Measurements from ENCODE around the gene NANS.
"Not testable (repeated sequence)": the region's sequence is repeated elsewhere in the genome, so short reads cannot be mapped to it uniquely, and the experiment has no call there.

NANS gene, protein sequence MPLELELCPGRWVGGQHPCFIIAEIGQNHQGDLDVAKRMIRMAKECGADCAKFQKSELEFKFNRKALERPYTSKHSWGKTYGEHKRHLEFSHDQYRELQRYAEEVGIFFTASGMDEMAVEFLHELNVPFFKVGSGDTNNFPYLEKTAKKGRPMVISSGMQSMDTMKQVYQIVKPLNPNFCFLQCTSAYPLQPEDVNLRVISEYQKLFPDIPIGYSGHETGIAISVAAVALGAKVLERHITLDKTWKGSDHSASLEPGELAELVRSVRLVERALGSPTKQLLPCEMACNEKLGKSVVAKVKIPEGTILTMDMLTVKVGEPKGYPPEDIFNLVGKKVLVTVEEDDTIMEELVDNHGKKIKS

DNA sequence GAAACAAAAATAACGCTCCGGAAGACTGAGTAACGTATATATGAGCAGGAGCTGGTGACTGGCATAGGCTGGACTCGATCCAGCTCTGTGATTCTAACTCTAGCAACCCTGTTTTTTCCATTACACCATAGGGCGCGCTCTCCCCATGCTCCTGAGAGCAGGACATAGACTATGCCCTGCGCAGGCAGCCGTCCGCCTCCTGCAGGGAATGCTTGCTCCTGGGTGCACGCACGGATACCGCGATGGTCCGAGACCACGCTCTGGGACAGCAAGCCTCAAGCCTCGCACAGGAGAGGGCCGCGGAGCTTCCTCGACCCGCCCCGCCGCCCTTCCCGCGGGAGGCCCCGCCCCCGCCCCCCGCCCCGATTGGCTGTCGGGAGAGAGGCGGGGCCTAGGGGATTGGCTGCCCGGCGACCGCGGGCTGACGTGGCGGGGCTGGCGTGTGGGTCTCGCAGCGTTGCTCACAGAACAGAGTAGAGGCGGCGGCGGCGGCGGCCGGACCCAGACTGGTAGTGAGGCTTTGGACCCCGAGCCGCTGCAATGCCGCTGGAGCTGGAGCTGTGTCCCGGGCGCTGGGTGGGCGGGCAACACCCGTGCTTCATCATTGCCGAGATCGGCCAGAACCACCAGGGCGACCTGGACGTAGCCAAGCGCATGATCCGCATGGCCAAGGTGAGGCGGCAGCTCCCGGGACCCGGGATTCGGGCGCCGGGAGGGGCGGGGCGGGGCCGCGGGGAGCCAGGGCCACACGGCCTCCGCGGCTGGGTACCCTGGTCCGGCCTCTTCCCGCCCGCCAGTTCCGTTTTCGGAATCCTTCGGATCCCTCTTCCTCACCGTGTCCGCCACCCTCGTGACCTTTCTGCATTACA, at the start of gene NANS:
TSS of gene NANS (plus strand) at position 464 of the 869 bp plus-strand sequence. CDS start at position 541, 77 bp downstream.
- peak; percentile 70 for DNase-seq

DNA sequence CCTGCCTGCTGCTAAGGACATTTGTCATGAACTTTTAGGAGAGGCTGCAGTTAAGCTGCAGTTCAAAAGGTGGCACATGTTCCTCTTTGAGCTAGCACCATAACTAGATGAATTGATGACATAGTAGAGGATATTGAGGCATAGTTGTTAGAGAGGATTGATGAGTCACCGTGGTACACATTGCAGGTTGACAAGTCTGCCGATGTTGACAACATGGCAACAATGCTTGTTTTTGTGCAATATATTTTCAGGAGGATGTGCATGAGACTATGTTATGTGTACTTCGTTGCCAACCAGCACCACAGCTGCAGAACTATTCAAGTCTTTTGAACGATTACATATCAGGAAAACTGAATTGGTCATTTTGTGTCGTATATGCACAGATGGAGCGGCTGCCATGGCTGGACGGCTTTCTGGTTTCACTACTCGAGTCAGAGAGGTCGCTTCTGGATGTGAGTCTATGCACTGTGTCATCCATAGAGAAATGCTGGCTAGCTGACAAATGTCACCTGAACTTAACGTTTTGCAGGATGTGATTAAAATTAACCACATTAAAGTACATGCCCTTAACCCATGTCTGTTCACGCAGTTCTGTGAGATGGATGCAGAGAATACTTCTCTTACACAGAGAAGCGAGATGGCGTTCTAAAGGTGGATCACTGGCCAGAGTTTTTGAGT, 49.1 kb upstream of the NANS start:
- no peak for DNase-seq

DNA sequence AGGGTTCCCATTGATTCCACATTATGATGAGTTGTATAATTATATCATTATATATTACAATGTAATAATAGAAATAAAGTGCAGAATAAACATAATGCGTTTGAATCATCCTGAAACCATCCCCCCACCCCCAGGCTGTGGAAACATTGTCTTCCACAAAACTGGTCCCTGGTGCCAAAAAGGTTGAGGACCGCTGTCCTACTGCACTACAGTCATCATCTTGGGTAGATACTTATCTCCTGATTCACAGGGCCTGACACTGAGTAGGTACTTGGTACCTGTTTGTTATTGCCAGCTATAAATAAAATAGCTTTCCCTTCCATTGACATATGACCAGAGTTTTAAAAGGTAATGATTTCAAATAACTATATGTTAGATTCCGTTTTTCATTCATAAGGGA, 47.8 kb upstream of the NANS start:
- DNase-seq = no peak

DNA sequence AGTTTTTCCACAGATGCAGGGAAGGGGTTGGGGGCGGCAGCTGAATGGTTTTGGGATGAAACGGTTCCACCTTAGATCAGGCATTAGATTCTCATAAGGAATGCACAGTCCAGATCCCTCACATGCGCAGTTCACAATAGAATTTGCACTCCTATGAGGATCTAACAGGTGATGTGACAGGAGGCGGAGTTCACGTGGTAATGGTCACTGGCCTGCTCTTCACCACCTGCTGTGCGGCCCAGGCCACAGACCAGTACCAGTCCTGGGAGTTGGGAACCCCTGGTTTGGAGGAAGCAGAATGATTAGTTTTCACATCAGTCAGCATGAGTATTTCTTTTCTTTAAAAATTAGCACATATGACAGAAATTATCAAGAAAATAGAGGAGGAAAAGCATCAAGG, 47.1 kb upstream of the NANS start:
- no peak for DNase-seq

DNA sequence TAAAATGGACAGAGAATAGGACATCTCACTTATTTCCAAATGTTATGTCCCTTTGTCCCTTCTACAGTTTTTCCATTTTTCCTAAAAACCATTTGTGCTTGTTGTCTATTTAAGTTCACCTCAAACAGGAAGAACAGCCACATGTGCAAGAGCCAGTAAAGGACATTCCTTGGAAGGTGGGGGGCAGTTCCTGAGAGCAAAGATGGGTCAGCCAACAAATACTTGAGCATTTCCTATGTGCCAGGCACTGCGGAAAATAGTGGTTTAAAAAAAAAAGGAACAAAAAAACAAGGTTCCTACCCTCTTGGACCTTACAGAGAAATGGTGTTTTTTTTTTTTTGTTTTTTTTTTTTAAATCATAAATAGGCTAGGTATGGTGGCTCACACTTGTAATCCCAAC, 46.6 kb upstream of the NANS start:
- no peak for DNase-seq

DNA sequence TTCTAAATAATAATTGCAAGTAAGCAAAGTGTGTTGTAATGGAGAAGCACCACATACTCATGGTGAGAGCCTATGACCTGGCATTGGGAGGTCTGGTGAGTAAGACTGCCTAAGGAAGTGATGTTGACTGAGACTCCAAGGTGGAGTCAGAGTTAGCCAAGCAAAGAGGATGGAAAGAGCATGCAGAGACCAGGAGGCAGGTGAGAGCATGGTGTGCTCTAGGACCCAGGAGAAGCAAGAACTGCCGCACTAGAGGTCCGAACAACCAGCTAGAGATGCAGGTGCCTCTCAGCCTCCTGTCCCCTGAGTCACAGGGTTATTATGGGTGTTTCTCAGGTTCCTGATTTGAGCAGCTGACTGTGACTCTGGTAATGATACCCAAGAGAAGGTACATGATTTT, 46.1 kb upstream of the NANS start:
- DNase-seq = no peak

DNA sequence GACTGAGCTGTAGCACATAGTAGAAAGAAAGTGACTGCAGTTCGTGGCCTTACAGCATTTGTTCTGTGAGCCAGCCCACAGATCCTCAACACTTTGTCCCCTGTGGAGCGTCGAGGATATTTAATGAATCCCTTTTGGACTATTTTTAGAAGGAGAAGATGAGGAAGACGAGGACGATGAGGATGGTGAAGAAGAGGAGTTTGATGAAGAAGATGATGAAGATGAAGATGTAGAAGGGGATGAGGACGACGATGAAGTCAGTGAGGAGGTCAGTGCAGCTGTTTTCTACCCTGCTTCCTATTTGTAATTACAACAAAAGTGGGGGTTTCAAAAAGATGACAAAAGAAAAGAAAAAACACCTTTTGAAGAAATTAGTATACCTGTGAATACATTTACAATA, 45.4 kb upstream of the NANS start:
- DNase-seq = no peak

DNA sequence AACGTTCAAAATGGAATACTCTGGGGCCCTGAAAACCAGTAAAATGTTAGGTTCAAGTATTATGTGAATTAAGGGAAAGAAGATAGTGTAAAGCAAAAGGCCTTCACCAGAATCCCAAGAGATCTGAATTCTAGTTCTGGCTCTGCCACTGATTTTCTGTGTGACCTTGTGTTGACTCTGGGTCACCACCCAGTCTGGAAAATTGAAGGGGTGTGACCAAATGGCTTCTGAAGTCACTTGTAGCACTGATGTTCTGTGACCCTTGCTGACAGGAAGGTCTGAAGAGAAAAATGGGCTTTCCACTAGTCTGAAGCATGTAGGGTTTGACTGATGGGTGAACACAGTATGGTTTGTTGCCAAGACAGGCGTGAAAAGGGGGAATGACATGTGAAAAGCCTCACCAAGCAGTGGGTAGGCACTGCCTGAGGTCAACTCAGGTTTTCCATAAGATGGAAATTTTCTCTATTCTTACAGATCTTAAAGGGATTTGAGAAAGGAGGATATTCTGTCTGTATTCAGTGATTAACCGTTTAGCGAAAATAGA, 40.3 kb upstream of the NANS start:
- no peak for DNase-seq

DNA sequence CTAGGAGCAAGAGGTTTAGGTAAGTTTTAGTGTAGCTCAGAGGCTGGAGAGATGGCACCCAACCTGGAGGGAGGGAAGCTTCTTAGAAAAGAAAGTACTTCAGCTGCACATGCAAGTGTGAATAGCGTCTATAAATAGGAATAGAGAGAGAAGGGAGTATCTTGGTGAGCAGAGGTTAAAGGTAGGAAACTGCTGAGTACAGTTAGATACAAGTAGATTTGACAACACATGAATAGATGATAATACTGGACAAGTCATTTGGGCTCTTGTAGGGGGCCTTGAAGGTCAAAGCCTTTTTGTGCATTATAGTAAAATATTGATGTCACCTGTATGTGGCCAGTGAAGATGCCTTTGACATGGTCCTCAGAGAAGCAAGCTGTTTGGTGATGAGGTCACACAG, 39.2 kb upstream of the NANS start:
- DNase-seq = no peak

DNA sequence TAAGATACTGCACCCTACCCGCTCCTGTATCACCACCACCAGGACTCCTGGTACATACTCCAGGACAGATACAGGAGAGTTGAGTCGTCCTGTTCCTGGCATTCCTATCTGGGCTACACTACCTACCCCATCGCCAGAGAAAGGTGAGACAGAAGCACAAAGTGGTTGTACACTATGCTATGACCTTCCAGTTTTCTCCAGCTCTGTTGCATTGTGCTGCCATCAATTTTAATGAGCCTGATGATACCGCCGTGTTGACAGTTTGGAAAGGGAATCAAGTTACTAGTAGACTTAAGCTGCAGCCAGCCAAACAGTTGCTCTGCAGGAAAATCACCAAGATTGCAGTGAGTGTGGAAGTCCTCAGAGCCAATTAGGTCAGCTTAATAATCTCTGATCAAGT, 38.2 kb upstream of the NANS start:
- DNase-seq = no peak

DNA sequence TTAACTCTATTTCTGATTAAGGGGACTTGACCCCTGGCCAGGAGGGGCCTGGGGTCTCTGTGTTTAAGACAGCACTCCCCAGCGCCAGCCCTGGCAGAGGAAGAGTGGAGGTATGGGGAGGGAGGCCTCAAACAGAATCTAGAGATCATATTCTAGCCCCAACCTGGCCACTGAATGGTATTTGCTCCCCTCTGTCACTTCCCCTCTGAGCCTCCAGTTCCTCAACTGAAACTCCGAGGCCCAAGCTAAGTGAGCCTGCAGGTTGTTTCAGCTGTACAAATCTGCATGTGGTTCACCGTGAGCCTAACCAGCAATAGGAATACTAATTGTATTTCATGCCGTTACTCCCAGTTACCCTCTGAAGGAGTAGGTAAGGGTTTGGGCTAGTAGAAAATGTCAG, 37.4 kb upstream of the NANS start:
- DNase-seq = no peak

DNA sequence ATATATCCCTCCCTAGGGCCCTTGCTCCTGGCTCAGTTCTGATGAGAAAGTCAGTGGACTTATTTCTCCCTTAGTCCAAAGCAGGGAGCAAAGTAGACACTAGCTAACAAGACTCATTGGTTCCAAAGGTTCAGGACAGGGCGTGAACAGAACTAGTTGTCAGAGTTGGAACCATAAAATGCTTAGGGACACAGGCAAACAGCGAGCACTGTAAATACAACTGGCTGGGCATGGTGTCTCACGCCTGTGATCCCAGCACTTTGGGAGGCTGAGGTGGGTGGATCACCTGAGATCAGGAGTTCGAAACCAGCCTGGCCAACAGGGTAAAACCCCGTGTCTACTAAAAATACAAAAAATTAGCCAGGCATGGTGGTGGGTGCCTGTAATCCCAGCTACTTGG, 36.7 kb upstream of the NANS start:
- DNase-seq = not testable (repeated sequence)

DNA sequence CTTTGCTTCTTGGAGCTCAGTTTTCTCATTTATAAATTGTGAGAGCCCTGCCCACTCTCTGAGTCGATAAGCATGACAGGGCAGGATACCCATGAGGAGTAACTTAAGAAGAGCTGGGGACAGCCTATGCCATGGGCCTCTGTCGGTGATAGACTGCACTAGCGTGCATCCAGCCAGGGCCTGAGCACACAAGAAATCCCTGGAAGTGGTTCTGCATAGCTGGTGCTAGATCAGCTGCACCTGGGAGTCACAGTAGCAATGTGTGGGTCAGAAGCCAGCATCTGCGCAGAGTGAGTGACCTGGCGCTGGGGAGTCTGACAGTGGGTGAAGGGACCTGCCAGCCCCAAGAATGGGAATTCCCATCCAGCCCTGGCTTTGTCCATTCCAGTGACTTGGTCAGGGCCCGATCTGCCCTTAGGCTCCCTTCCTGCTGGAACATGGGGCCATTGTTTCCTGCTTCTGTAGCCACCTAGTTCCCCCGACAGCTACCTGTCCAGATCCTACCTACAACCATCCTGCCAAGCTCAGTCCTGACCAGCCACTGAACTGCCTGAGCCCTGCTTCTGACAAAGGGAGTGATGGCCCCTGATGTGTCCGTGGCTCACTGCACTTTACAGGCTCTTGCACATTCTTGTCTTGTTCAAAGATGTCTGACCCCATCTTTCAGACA, 35.9 kb upstream of the NANS start:
- no peak for DNase-seq

DNA sequence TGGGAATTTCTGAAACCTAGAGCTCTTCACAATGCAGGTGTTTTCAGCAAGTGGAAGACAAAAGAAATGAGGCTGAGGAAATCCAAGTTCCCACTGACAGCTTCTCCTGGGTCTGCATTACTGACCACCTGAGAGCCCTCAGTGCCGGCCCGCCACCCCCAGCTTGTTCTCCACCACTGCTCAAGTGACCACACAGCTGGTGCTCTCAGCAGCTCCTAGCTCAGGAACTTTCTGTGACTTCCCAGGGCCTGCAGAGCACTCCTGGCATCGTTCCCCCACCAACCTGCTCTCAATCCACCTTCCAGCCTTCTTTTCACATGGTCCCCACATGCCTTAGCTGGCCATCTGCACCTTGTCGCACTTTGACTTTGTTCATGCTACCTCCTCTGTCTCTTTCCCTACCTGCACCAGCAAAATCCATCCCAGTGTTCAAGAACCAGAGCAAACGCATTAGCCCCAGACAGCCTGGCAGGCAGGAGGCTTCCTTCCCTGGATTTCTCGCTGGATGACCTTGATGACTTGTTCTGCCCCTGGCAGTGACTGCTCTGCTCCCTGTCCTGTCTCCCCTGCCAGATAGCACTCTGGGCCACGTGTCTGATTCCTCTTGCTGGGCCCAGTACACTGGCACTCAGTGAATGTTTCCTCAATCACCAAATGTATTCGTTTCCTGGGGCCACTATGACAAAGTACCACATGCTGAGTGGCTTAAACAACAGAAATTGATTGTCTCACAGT, 35.1 kb upstream of the NANS start:
- no peak for DNase-seq

DNA sequence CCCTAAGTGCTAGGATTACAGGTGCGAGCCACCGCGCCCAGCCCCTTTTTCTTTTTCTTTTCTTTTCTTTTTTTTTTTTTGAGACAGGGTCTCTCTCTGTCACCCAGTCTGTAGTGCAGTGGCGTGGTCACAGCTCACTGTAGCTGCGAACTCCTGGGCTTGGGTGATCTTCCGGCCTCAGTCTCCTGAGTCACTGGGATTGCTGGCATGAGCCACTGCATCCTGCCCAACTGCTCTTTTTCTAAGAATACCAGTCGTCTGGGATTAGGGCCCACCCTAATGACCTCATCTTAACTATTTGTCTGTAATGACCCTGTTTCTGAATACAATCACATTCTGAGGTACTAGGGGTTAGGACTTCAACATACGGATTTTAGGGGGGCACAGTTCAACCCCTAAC, 34.1 kb upstream of the NANS start:
- DNase-seq = no peak

DNA sequence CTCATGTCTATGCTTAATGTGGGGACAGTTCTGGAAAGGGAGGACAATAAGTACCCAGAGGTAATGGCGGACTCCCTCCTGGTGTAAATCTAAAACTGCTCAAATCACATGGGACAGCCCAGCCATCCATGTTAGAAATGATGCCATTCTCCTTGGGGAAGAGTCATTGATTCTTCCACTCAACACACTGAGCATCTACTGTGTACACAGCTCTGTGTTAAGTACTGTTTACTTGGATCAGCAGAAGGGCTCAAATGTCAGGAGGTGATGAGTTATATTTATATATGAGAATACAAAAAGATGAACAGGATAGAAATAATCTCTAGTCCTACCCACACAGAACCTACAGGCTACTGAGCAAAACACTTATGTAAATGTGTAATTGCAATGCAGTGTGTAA, 31.8 kb upstream of the NANS start:
- no peak for DNase-seq

DNA sequence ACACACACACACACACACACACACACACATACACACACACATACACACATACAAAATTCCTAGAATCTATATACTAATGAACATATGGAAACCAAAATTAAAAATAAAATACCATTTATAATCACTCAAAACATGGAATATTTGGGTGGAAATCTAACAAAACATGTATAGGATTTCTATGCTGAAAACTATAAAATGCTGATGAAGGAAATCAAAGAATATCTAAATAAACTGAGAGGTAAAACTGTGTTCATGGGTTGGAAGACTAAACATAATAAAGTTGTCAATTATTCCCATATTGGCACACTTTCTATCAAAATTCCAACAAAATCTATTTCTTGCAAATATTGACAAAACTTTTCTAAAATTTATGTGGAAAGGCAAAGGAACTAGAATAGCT, 25.4 kb upstream of the NANS start:
- no peak for DNase-seq

DNA sequence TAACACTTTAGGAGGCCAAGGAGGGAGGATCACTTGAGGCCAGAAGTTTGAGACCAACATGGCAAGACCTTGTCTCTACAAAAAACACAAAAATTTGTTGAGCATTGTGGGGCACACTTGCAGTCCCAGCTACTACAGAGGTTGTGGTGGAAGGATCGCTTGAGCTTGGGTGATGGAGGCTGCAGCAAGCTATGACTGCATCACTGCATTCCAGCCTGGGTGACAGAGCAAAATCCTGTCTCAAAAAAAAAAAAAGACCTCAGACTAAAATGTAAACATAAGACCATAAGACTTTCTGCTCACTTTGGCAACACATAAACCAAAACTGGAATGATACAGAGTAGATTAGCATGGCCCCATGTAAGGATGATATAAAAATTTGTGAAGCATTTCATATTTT, 24.6 kb upstream of the NANS start:
- no peak for DNase-seq

DNA sequence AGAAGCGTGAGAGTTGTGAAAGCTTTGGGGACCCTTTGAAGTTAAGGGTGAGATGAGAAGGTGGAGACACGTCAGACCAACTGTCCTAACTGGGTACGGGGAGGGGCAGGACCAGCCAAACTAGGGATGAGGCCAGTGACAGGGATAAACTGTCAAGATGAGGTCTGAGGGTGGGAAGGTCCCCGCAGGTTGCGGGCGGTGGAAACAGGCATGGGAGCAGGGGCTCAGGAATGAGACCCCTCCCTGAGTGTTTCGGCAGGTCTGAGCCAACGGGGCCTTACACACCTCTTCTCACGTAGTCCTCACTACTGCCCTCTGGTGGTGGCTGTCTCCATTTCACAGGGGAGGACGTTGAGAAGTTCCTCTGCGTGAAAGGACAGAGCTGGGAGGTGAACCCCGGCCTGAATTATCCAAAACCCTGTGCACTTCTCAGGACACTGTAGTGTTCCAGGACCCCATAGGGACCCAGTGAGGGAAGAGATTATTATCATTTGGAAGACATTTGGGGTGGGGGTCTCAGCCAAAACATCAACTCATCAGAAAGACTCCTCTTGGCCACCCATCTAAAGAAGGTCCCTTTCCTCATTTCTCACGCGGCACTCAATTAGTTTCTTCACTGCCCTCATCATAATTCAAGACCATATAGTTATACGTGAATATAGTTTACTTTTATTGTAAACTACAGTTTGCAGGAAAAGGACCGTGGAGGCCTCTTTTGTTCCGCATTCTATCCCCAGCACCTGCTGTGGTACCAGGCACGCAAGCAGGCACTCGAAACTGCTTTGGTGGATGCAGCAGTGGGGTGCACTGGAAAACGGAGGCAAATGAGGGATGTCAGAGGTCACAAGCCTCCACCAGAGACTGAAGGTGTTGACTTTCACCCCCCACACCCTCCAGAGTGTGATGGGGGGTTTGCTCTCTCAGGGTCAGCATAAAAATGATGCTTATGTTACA, 21.7 kb upstream of the NANS start:
- no peak for DNase-seq

DNA sequence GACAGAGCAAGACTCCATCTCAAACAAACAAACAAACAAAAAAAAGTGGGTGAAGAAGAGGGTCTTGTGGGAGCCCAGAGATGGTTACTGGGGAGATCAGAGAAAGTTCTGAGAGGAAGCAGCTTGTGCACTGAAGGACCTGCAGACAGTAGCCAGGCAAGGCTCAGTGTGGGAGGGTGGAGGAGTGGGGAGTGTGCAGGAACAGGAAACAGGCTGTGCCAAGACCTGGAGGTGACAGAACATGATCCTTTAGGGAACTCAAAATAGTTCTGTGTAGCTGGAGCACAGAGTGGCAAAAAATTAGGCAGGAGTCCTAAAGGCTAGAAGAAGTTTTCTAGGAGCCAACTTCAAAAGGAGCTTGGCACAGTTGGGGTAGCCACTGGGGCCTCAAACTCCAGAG, 19.2 kb upstream of the NANS start:
- DNase-seq = no peak

DNA sequence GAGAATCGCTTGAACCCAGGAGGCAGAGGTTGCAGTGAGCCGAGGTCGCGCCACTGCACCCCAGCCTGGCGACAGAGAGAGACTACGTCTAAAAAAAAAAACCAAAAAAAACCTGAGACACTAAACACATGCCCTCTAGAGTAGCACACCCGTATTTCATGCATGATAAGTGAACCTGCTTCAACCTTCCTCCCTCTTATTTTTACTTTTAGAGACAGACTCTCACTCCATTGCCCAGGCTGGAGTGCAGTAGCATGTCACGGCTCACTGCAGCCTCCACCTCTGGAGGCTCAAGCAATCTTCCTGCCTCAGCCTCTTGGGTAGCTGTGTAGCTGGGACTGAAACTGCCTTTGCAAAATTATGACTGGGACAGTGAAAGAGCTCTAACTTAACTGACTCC, 17.6 kb upstream of the NANS start:
- DNase-seq = no peak

Measured in NCI-H526 treated with DMSO at 0.1 percent for 48 hours (cell line).